Epithelial cell of proximal tubule (primary cell): ENCODE results near the gene CCDC149. TPM values are rescaled to one million over a fixed set of nuclear protein-coding genes. Genes with fewer than 3 reads are reported as not detected.

Experiments used
- DNase-seq: peaks from one replicate; pipeline ENCODE4 v3.0.0-alpha.2; 2011; ENCODE audit warnings: low read depth
- H3K4me3 ChIP-seq: 2 replicates; pipeline ENCODE4 v1.5.1; 2011; ENCODE audit warnings: low read depth, mild to moderate bottlenecking, low read length
- total RNA-seq: library from RNA; depleted of rRNA; stranded (reverse); fragments of >200 nt; gene quantifications from 2 replicates; pipeline ENCODE4 v1.2.3, GENCODE V29; 2015
- TF ChIP-seq, protein P1 (sequence below): conservative IDR thresholded peaks from 2 replicates; pipeline ENCODE4 v1.5.1; 2012; ENCODE audit warnings: low read depth, mild to moderate bottlenecking, low read length

CCDC149 gene
- total RNA-seq, 1 donor from 2014 or later = 2.8 TPM

DNA sequence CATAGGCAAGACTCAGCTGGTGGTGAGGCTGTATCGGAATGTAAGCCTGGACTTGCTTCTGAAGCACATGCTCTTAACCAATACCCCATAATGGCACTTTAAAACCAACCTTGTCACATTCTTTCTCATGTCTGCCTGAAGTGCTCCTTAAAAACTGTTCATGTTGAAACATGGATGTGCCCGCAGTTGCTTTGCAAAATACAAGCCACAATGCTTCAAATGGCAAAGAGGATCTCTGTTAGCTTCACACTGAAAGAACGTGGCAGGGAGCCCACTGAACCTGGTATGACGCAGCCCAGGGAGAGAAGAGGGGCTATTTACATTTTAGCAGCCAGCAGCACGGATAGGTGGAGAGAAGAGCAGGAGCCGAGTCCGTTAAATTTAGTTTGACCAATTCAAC, 88.1 kb downstream of the CCDC149 start:
- TF ChIP-seq, protein P1, sequence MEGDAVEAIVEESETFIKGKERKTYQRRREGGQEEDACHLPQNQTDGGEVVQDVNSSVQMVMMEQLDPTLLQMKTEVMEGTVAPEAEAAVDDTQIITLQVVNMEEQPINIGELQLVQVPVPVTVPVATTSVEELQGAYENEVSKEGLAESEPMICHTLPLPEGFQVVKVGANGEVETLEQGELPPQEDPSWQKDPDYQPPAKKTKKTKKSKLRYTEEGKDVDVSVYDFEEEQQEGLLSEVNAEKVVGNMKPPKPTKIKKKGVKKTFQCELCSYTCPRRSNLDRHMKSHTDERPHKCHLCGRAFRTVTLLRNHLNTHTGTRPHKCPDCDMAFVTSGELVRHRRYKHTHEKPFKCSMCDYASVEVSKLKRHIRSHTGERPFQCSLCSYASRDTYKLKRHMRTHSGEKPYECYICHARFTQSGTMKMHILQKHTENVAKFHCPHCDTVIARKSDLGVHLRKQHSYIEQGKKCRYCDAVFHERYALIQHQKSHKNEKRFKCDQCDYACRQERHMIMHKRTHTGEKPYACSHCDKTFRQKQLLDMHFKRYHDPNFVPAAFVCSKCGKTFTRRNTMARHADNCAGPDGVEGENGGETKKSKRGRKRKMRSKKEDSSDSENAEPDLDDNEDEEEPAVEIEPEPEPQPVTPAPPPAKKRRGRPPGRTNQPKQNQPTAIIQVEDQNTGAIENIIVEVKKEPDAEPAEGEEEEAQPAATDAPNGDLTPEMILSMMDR = no peak
- H3K4me3 ChIP-seq = no peak overlapping the region
- no peak for DNase-seq

DNA sequence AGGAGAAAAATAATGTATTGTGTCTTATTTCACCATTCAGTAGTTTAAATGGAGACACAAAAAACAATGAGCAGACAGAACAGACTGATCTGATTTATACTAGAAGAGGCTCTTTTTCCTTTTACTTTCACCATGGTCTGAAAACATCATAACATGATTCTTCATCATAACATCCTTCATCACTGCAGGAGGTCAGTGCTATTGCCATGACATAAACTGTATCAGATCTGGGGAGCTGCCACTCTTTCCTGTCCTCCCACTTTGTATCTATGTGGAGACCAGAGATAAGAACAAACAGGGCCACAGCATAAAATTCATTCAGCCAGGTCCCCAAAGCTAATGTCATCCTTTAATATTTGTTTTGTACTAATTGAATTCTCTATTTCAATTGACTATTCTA, 92.3 kb downstream of the CCDC149 start:
- TF ChIP-seq, protein P1 = no peak
- no peak for DNase-seq
- H3K4me3 ChIP-seq = no peak overlapping the region

DNA sequence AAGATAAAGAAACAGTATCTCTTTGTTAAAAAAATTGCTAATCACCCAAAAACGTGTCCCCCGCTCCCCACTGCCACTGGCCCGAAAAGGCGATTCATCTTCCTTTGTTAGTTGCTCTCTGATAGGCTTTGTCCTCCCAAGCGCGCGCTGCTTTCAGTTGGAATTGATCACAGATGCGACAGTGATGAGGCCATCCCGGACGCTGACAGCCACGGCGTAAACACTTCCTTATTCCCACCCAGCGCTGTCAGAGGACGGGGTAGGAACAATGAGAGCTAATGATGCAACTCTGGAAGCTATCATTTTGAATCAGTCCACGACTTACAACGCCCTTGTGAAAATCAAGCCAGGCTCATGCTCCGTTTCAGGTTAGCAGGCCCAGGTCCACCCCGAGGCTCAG, 96.0 kb downstream of the CCDC149 start:
- no peak overlapping the region for H3K4me3 ChIP-seq
- TF ChIP-seq, protein P1 = no peak

DNA sequence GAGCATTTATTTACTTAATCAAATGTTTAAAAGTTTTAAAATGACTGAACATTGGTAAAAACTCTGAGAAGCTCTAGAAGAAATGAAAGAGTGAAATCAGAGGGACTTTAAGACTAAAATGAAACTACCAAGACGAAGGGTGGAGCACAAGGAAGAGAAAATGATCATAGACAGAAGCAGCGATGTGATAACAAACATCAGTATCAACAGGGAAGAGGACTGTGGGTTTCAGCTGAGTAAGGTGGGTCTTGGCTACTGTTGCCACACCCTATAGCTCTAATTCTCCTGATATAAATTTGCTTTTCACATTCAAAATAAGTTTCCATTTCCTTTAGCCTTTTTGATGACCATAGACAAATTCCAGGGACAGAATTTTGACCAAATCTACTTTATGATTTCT, 99.1 kb downstream of the CCDC149 start:
- no peak overlapping the region for H3K4me3 ChIP-seq
- no peak for DNase-seq
- TF ChIP-seq, protein P1 = no peak

More for the DNA sequence above, 96.0 kb downstream of the CCDC149 start:
- no peak for DNase-seq

DNA sequence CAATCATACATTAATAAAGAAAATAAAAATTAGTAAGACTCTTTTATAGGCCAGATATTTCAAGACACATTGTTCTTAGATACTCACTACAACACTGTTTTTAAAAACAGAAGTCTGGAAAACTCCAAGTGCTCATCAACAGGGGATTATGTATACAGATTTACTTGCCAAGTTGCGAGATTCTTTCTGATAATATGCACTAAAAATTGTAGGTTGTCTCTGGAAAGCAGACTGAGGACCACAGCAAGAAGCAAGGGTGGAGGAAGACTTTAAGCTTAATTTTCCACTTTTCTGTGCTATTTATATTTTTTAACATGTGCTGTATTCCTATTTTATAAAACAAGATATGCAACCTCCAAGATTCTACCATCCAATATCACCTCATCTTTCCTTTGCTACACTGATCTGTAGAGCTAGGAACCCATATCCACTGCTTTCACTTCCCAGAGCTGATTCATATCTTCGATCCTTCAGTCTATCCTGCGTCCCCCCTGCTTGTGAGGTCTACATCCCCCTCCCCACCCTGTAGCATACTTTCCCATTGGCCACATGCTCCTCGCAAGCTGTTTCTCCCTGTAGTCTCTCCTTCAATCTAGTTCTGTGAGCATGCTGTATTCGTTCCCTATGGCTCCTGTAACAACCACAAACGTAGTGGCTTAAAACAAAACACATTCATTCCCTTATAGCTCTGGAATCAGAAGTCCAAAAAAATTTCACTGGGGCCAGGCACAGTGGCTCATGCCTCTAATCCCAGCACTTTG, 101.8 kb downstream of the CCDC149 start:
- TF ChIP-seq, protein P1 = no peak
- no peak for DNase-seq
- no peak overlapping the region for H3K4me3 ChIP-seq

DNA sequence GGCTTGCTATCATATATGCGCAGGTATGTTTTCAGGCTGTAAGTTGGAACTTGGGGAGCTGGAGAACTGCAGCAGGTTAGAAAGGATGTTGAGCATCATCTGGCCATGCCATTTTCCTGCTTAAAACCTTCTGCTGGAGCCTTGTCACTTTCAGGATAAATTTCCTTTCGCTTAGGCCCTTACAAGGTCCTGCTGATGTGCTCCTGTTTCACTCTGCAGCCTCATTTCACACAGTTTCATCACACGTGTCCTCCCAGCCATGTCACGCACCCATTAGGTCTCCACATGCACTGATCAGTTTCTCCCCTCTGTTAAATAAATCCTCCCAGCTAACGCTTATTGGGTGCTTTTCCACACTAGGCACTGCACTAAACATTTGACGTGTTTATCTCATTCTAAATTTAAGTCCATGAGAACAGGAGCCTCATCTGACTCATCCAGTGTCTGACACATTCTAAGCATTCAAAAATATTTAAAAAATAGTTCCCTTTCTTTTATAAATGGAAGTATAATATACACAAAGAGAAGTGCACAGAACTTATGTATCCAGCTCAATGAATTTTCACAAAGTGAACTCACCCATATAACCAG, 102.9 kb downstream of the CCDC149 start:
- TF ChIP-seq, protein P1 = no peak
- no peak overlapping the region for H3K4me3 ChIP-seq
- DNase-seq = no peak

DNA sequence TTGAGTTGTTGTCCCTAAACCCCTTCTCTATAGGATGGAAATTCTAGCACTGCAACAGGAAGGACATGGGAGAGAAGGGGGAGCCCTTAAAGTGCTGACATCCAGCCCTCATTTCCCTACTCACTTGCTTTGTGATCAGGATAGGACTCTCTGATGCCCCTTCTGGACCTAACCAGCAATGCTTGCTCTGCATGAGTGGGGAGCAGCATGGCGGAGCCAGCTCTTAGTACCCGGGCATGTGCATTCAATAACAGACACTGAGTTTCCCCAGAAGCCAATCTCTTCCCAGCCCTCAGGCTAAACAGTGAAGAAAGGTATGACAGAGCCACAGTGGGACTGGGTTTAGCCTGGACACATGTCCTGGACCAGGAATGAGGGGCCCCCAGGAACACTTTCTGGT, 103.5 kb downstream of the CCDC149 start:
- TF ChIP-seq, protein P1 = peak; percentile 40
- no peak overlapping the region for H3K4me3 ChIP-seq
- DNase-seq = no peak
